Ovary (tissue), 3 donors: ENCODE measurements around the gene PTGDR.

Experiments
- CTCF ChIP-seq, 3 donors: fragments of 450-650 bp in 2 of 3; fragments of 200-600 bp in 1 of 3; IDR thresholded peaks; one replicate each; pipeline versions ENCODE4 v1.5.1 to v1.8.0; 2016 to 2022; ENCODE audit warnings: antibody characterized with exemption in 3 of 3, mild to moderate bottlenecking in 1 of 3
- EP300 ChIP-seq: sonication (generic); formaldehyde crosslinking; IDR thresholded peaks from one replicate; pipeline ENCODE4 v1.6.1; 2017; ENCODE audit warnings: antibody characterized with exemption
- donor health status: DM: no; HTN: no; CAD: no.

- TF ChIP-seq CTCF (IDR thresholded peaks at IDR 0.05): no peak
- TF ChIP-seq EP300: no peak
These were observed 4.3 kb upstream of the PTGDR start for GRCh38 chr14:52263190-52263589.
